AG04450 (cell line): ENCODE results near the gene ATF4. TPM values are rescaled to one million over a fixed set of nuclear protein-coding genes. Genes with fewer than 3 reads are reported as not detected.

Experiments used
- CTCF ChIA-PET: fragments of 300-600, 350-600 bp; formaldehyde crosslinking; extraction: SDS; loops from one replicate; lab custom pipeline; 2022; ENCODE audit warnings: antibody characterized with exemption, inconsistent platforms; lab: Charles Lee
- POLR2A ChIA-PET: fragments of 350-600 bp; formaldehyde crosslinking; extraction: SDS; loops from one replicate; lab custom pipeline; 2021; ENCODE audit warnings: antibody characterized with exemption, inconsistent platforms; lab: Yijun Ruan, JAX
- DNase-seq: peaks from one replicate; pipeline ENCODE4 v3.0.0-alpha.2; 2011; ENCODE audit warnings: low read depth, low spot score
- H3K27ac ChIP-seq: one replicate; pipeline ENCODE4 v1.5.1; 2012; ENCODE audit warnings: low read depth, low read length, control low read depth
- H3K27me3 ChIP-seq: one replicate; pipeline ENCODE4 v1.6.0; 2012; ENCODE audit warnings: low read length; ENCODE audit not compliant: control insufficient read depth, insufficient read depth
- H3K4me3 ChIP-seq: 2 replicates; pipeline ENCODE4 v1.5.1; 2011; ENCODE audit warnings: mild to moderate bottlenecking, low read depth, low read length, control low read depth
- H3K9me3 ChIP-seq: 2 replicates; pipeline ENCODE4 v1.5.1; 2012; ENCODE audit warnings: low read length; ENCODE audit not compliant: control insufficient read depth, insufficient read depth
- polyA plus RNA-seq: library from polyadenylated mRNA; depleted of rRNA; stranded (reverse); fragments of >200 nt; gene quantifications from 2 replicates; pipeline ENCODE4 v1.2.3, GENCODE V29; 2011
- TF ChIP-seq, protein P1 (sequence below): IDR thresholded peaks from 2 replicates; pipeline ENCODE4 v1.5.1; 2011; ENCODE audit warnings: low read depth, low read length, control low read depth, inconsistent platforms

Gene ATF4
- polyA plus RNA-seq, 1 experiment: 936 TPM

DNA sequence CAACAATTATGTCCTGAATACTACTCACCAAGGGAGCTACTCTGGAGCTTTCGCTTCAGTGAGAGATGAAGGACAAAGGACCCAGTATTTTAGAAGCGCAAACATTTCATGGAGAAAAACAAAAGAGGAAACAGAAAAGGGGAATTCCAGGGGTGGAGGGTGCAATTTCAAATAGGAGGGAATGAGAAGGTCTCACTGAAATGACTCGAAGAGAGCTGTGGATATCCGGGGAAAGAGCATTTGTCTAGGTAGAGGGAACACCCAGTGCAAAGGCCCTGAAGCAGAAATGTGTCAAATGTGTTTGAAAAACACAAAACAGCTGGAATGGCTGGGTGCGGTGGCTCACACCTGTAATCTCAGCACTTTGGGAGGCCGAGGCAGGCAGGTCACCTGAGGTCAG is 9.8 kb downstream of the ATF4 start:
- H3K9me3 ChIP-seq: no peaks in the 10 kb centered on the region; the same call in 1 of the 2 replicates
- H3K27ac ChIP-seq: no peak overlapping the region
- no peaks in the 10 kb centered on the region for H3K27me3 ChIP-seq
- ChIA-PET CTCF (interaction anchor here (0.7 to 3.3 kb wide), 13 partner anchors 12 to 1472 kb away, joined by 3 to 41 read pairs (median 7); partner anchors contain the start of genes MIEF1, RPL3 and TAB1), POLR2A (interaction anchor here (1.8 to 4.1 kb wide), 2 partner anchors 10 to 212 kb away, joined by 28 to 44 read pairs; partner anchors contain the start of genes ATF4 and RPL3)
- TF ChIP-seq, protein P1, sequence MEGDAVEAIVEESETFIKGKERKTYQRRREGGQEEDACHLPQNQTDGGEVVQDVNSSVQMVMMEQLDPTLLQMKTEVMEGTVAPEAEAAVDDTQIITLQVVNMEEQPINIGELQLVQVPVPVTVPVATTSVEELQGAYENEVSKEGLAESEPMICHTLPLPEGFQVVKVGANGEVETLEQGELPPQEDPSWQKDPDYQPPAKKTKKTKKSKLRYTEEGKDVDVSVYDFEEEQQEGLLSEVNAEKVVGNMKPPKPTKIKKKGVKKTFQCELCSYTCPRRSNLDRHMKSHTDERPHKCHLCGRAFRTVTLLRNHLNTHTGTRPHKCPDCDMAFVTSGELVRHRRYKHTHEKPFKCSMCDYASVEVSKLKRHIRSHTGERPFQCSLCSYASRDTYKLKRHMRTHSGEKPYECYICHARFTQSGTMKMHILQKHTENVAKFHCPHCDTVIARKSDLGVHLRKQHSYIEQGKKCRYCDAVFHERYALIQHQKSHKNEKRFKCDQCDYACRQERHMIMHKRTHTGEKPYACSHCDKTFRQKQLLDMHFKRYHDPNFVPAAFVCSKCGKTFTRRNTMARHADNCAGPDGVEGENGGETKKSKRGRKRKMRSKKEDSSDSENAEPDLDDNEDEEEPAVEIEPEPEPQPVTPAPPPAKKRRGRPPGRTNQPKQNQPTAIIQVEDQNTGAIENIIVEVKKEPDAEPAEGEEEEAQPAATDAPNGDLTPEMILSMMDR: no peak
- no peak overlapping the region for H3K4me3 ChIP-seq
- DNase-seq: no peak

DNA sequence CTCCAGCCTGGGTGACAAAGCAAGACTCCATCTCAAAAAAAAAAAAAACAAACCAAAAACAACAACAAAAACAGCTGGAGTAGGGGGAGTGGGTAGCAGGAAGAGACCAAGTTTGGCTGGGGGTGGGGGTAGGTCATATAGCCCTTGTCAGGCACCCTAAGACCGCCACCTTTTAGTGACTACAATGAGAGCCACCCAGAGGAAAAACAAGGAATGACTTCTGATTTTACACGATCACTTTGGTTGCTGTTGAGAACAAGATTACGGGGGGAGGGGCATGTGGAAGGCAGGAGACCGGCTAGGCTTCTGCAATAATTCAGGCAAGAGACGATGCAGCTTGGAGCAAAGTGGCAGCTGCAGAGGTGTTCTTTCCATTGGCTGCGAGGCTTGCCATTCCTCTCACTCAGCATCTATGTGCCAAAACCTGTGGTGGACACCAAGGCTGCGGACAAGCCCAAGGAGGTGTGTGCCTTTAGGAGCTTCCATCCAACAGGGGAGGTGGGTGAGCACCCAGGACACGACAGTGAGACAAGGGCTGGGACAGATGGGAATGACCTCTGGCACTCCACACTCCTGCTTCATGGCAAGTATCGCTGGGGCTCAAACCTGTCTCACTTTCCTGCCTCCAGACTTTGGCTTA is 10.4 kb downstream of the ATF4 start:
- no peak overlapping the region; the same call in 1 of the 2 replicates for H3K4me3 ChIP-seq
- no peak overlapping the region for H3K27ac ChIP-seq
- no peaks in the 10 kb centered on the region for H3K27me3 ChIP-seq
- no peaks in the 10 kb centered on the region; the same call in 1 of the 2 replicates for H3K9me3 ChIP-seq
- ChIA-PET CTCF (interaction anchor here (0.5 to 3.3 kb wide), 13 partner anchors 13 to 1491 kb away, joined by 3 to 41 read pairs (median 7); partner anchors contain the start of genes RPL3 and TAB1), POLR2A (interaction anchor here (0.6 to 4.1 kb wide), 2 partner anchors 11 to 549 kb away, joined by 3 to 44 read pairs; partner anchors contain the start of genes APOBEC3B and ATF4)
- no peak for DNase-seq
- TF ChIP-seq, protein P1: peak; percentile 25; the same call in 1 of the 2 replicates

DNA sequence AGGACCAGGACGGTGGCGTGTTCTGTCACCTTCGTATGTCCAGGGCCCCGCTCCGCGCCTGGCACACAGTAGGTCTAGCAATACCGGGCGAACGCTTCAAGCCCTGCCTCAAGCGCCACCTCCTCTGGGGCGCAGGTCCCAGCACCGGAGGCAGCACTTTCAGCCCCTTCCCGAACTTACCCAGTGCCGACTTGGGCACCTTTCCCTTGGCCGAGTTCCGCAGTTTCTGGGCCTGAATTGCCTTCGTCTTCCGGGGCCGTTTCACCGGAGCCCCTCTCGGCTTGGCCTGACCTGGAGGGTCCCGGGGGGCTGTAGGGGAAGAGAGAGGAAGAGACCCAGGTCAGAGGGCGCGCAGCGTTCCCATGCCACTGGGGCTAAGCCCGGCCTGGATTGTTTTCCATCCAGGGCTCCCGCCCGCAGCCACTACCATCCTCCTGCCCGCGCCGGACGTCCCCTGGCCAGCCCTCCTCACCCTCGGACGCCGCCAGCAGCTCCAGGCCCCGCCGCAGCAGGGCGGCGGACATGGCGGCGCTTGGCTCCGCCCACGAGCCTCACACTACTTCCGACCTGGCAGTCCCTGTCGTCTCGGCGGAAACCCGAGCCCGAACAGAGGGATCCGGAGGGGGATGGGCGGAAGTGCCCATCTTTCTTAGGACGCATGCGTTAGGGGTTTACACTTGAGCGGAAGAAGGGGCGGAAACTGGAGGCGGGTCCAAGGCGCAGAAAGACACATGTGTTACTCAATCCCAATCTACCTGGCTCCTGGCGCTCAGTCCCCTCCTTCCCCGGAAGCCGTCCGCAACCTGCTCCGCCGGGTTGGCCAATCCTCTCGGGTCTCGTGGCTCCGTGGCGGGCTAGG is 12.1 kb downstream of the ATF4 start, which contains the start of gene RPS19BP1:
Gene RPS19BP1 (minus strand): TSS at position 534 of the 859 bp plus-strand sequence. CDS start 10 bp downstream, at position 524.
- TF ChIP-seq, protein P1: no peak
- H3K27me3 ChIP-seq: no peaks in the 10 kb centered on the region
- CTCF ChIA-PET: interaction anchor here (1.5 kb wide), 1 partner anchor 492 kb away, joined by 7 read pairs; no protein-coding TSS in a partner anchor

GRCh38 chr22:39534092-39534506 is 13.7 kb downstream of the ATF4 start:
- Histone ChIP-seq H3K4me3 (no peak overlapping the region), H3K9me3 (no peaks in the 10 kb centered on the region; the same call in 1 of the 2 replicates), H3K27ac (peak overlapping the region; percentile 1), H3K27me3 (peaks cover 3% of the 10 kb centered on the region)
- no peak for DNase-seq
- CTCF ChIA-PET: interaction anchor here (0.5 to 7.7 kb wide), 24 partner anchors 10 to 814 kb away, joined by 3 to 119 read pairs (median 4); no protein-coding TSS in a partner anchor
- POLR2A ChIA-PET: no interaction called here
- TF ChIP-seq, protein P1: no peak

More for the DNA sequence above, 12.1 kb downstream of the ATF4 start, which contains the start of gene RPS19BP1:
- Histone ChIP-seq H3K27ac (peak within 1 kb of the TSS; percentile 21), H3K9me3 (no peaks in the 10 kb centered on the region; the same call in 1 of the 2 replicates), H3K4me3 (peak within 1 kb of the TSS; percentile 95)
- POLR2A ChIA-PET: interaction anchor here (0.8 to 1.3 kb wide), 4 partner anchors 8 to 512 kb away, joined by 3 to 4 read pairs (median 4); partner anchors contain the start of gene ATF4
- DNase-seq: peak; percentile 98
